Breast epithelium (tissue), 3 donors: ENCODE measurements around the gene RASAL3.

Source experiments
- CTCF ChIP-seq, 3 donors: fragments of 450-650 bp; IDR thresholded peaks; one replicate each; pipeline ENCODE4 v1.5.1; 2016 to 2017; ENCODE audit warnings: antibody characterized with exemption in 3 of 3, mild to moderate bottlenecking in 3 of 3, moderate library complexity in 3 of 3
- POLR2A ChIP-seq: fragments of 450-650 bp; IDR thresholded peaks from one replicate; pipeline ENCODE4 v1.6.1; 2016; ENCODE audit warnings: antibody characterized with exemption, mild to moderate bottlenecking, moderate library complexity

DNA sequence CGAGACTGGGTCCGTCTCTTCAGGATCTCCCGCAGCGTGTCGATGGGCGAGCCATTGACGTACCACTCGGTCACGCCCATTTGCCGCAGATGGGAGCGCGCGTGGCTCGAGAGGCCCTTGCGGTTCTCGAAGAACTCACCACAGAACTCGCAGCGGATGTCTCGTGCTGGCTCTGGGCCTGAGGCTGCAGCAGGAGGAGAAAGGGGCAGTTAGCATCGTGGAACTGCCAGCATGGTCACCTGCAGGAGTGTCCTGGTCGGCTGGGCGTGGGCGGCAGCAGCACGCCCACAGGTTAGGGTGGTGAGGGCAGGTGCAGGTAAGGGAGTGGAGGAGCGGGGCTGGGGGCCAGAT, 37.0 kb downstream of the RASAL3 start:
- TF ChIP-seq CTCF (IDR thresholded peaks at IDR 0.05) (no peak), POLR2A (no peak)
